Measurements from ENCODE around the gene RNASE2. TPM values are rescaled to one million over a fixed set of nuclear protein-coding genes. Genes with fewer than 3 reads are reported as not detected.

The RNASE2 gene
- total RNA-seq, 1 experiment from 2014 or later = not detected

DNA sequence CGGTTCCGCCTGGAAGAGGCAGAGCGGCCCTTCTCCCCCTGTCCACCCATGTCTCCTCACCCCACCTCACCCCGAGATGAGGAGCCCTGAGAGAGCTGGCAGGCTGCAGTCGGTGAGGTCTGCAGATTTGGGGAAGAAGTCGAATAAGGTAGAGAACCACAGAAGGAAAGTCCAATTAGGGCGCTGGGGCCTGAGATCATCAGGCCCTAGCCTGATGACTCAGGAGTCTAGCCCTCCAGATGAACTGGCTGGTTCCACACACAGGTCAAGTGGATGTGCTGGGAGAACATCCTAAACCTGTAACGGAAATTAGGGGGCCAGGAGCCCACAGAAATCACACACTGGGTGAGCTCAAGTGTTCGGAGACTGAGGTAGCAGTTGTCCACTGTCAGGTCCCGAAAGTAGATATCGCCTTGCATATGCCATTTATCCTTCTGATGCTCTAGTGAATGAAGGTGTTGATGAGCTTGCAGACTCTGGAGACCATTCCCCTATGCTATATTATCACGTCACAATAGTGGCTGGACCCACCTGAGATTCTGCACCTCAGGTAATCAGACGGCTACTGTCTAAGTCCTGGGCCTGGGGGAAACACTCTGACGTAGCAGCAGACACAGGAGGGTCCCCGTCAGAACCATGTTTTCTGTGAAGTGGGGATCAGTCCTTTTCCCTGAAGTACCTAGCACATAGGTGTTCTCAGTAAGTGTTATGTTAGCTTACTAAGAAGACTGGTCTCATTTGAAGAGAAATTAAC is 33.6 kb downstream of the RNASE2 start:
- TF ChIP-seq EZH2 (IDR thresholded peaks at IDR 0.05; ENCODE audit: borderline replicate concordance, low read depth, low read length, poor library complexity, severe bottlenecking) = no peak
- TF ChIP-seq, protein P1, sequence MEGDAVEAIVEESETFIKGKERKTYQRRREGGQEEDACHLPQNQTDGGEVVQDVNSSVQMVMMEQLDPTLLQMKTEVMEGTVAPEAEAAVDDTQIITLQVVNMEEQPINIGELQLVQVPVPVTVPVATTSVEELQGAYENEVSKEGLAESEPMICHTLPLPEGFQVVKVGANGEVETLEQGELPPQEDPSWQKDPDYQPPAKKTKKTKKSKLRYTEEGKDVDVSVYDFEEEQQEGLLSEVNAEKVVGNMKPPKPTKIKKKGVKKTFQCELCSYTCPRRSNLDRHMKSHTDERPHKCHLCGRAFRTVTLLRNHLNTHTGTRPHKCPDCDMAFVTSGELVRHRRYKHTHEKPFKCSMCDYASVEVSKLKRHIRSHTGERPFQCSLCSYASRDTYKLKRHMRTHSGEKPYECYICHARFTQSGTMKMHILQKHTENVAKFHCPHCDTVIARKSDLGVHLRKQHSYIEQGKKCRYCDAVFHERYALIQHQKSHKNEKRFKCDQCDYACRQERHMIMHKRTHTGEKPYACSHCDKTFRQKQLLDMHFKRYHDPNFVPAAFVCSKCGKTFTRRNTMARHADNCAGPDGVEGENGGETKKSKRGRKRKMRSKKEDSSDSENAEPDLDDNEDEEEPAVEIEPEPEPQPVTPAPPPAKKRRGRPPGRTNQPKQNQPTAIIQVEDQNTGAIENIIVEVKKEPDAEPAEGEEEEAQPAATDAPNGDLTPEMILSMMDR (conservative IDR thresholded peaks at IDR 0.05; ENCODE audit: low read depth, low read length) = no peak
- H3K36me3 ChIP-seq (ENCODE audit: insufficient read depth, low read length, poor library complexity, severe bottlenecking) = peaks cover 27% of the 10 kb centered on the region
- intact Hi-C loops (cut with micrococcal nuclease; ENCODE audit: unreplicated experiment) = no loop called here
- ChIA-PET CTCF (no interaction called here), POLR2A (ENCODE audit: low non-redundant PET) (no interaction called here)
- peak overlapping the region; percentile 11 for H3K4me3 ChIP-seq (ENCODE audit: low read depth, low read length, poor library complexity, severe bottlenecking)
- H3K4me1 ChIP-seq (ENCODE audit: insufficient read depth, low read length, poor library complexity, severe bottlenecking) = peaks cover 20% of the 10 kb centered on the region
- H3K27me3 ChIP-seq (replicated peaks; ENCODE audit: insufficient read depth, low read depth, low read length, poor library complexity) = no peaks in the 10 kb centered on the region
- peak overlapping the region; percentile 71 for H3K27ac ChIP-seq (ENCODE audit: low read depth, low read length, poor library complexity, severe bottlenecking)
- no peaks in the 10 kb centered on the region for H3K9me3 ChIP-seq (ENCODE audit: low read depth, low read length, poor library complexity, severe bottlenecking)
- BruUV-seq (replicated peaks) = TSS peak; percentile 93
- no peak for DNase-seq (ENCODE audit: low spot score)

DNA sequence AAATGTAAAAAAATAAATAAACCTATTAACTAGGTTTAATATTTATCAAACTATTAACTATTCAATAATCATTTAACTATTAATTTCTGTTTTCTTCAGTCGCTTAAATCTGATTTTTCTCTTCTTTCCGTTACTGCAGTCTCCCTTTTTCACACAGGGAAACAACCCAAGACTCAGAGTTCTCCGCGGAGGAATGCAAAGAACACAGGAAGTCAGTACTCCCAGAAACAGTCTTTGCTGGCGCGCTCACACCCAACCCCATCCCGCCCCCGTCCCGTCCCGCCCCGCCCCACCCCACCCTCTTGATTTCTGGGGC is 34.1 kb downstream of the RNASE2 start:
- peak overlapping the region; percentile 87 for H3K4me3 ChIP-seq (ENCODE audit: low read depth, low read length, poor library complexity, severe bottlenecking)
- CTCF ChIA-PET = no interaction called here
- no TSS peak for BruUV-seq (replicated peaks)
- peaks cover 20% of the 10 kb centered on the region for H3K4me1 ChIP-seq (ENCODE audit: insufficient read depth, low read length, poor library complexity, severe bottlenecking)
- no peaks in the 10 kb centered on the region for H3K9me3 ChIP-seq (ENCODE audit: low read depth, low read length, poor library complexity, severe bottlenecking)
- TF ChIP-seq, protein P1 (conservative IDR thresholded peaks at IDR 0.05; ENCODE audit: low read depth, low read length) = no peak
- no peak for TF ChIP-seq EZH2 (IDR thresholded peaks at IDR 0.05; ENCODE audit: borderline replicate concordance, low read depth, low read length, poor library complexity, severe bottlenecking)
- H3K27ac ChIP-seq (ENCODE audit: low read depth, low read length, poor library complexity, severe bottlenecking) = peak overlapping the region; percentile 71
- no peaks in the 10 kb centered on the region for H3K27me3 ChIP-seq (replicated peaks; ENCODE audit: insufficient read depth, low read depth, low read length, poor library complexity)
- POLR2A ChIA-PET (ENCODE audit: low non-redundant PET) = no interaction called here
- intact Hi-C loops (cut with micrococcal nuclease; ENCODE audit: unreplicated experiment) = no loop called here
- DNase-seq (ENCODE audit: low spot score) = no peak
- H3K36me3 ChIP-seq (ENCODE audit: insufficient read depth, low read length, poor library complexity, severe bottlenecking) = peaks cover 33% of the 10 kb centered on the region

DNA sequence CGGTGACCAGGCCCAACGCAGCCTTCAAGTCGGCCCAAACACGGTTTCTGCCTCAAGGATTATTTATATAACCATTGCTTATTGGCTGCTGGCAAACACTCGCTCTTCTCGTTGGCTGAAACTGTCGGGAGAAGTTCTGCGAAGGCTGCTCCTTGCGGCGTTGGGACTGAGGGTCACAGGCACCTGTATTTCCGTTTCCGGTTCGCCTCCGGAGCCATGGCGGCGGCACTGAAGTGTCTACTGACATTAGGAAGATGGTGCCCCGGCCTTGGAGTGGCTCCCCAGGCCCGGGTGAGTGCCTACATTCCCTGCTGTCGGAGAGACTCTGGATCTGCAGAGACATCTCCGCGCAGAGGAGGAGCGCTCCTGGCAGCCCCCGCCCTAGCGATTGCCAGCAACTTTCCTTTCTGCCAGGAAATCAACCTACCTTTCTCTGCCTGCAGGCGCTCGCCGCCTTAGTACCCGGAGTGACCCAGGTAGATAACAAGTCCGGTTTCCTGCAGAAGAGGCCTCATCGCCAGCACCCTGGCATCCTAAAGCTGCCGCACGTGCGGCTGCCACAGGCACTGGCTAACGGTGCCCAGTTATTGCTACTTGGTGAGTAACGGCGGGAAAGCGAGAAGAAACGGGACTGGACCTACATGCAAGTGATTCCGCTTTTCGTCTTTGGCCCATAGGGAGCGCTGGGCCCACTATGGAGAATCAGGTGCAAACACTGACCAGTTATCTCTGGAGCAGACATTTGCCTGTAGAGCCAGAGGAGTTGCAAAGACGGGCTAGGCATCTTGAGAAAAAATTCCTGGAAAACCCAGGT is 34.7 kb downstream of the RNASE2 start, which contains the start of gene METTL17:
METTL17 (plus strand) TSS at position 194 of the 814 bp plus-strand sequence; CDS start at position 217, 23 bp downstream.
- POLR2A ChIA-PET (ENCODE audit: low non-redundant PET) = no interaction called here
- no peak for TF ChIP-seq EZH2 (IDR thresholded peaks at IDR 0.05; ENCODE audit: borderline replicate concordance, low read depth, low read length, poor library complexity, severe bottlenecking)
- TF ChIP-seq, protein P1 (conservative IDR thresholded peaks at IDR 0.05; ENCODE audit: low read depth, low read length) = peak; percentile 42
- intact Hi-C loops (cut with micrococcal nuclease; ENCODE audit: unreplicated experiment) = no loop called here
- DNase-seq (ENCODE audit: low spot score) = peak; percentile 99
- peaks cover 38% of the 10 kb centered on the region for H3K36me3 ChIP-seq (ENCODE audit: insufficient read depth, low read length, poor library complexity, severe bottlenecking)
- H3K27ac ChIP-seq (ENCODE audit: low read depth, low read length, poor library complexity, severe bottlenecking) = peak within 1 kb of the TSS; percentile 71
- CTCF ChIA-PET = no interaction called here
- BruUV-seq (replicated peaks) = TSS peak; percentile 58
- peak within 1 kb of the TSS; percentile 87 for H3K4me3 ChIP-seq (ENCODE audit: low read depth, low read length, poor library complexity, severe bottlenecking)
- H3K9me3 ChIP-seq (ENCODE audit: low read depth, low read length, poor library complexity, severe bottlenecking) = no peaks in the 10 kb centered on the region
- no peaks in the 10 kb centered on the region for H3K27me3 ChIP-seq (replicated peaks; ENCODE audit: insufficient read depth, low read depth, low read length, poor library complexity)
- peaks cover 20% of the 10 kb centered on the region for H3K4me1 ChIP-seq (ENCODE audit: insufficient read depth, low read length, poor library complexity, severe bottlenecking)

Data from A673 (cell line).